Subcutaneous adipose tissue (tissue), 4 donors: ENCODE results near the gene RALBP1. TPM values are rescaled to one million over a fixed set of nuclear protein-coding genes. Genes with fewer than 3 reads are reported as not detected.

ENCODE experiments used
- total RNA-seq, 4 donors: library from RNA; depleted of rRNA; stranded (reverse); fragments of >200 nt; gene quantifications; one replicate each; pipeline ENCODE4 v1.1.0, GENCODE V29; 2016
- TF ChIP-seq, protein P1 (sequence below): fragments of 450-650 bp; IDR thresholded peaks from one replicate; pipeline ENCODE4 v1.5.1; 2016; ENCODE audit warnings: low read depth, mild to moderate bottlenecking, control low read depth, antibody characterized with exemption, moderate library complexity

Gene RALBP1
- total RNA-seq, 4 donors from 2014 or later, result 66.4 to 88.3 (median 76.5) TPM

DNA sequence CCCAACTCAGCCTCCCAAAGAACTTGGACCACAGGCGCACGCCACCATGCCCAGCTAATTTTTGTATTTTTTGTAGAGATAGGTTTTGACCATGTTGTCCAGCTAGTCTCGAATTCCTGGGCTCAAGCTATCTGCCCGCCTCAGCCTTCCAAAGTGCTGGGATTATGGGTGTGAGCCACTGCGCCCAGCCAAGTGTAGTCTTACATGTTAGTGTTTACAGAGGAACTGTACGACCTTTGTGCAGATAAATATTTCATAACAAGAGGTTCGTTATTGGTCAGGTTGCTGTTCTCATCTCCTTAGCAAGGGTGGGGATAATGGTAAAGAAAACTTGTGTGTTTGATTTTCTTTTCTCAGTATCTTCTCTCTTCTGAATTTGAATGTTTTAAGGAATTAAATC, 46.5 kb downstream of the RALBP1 start:
- TF ChIP-seq, protein P1, sequence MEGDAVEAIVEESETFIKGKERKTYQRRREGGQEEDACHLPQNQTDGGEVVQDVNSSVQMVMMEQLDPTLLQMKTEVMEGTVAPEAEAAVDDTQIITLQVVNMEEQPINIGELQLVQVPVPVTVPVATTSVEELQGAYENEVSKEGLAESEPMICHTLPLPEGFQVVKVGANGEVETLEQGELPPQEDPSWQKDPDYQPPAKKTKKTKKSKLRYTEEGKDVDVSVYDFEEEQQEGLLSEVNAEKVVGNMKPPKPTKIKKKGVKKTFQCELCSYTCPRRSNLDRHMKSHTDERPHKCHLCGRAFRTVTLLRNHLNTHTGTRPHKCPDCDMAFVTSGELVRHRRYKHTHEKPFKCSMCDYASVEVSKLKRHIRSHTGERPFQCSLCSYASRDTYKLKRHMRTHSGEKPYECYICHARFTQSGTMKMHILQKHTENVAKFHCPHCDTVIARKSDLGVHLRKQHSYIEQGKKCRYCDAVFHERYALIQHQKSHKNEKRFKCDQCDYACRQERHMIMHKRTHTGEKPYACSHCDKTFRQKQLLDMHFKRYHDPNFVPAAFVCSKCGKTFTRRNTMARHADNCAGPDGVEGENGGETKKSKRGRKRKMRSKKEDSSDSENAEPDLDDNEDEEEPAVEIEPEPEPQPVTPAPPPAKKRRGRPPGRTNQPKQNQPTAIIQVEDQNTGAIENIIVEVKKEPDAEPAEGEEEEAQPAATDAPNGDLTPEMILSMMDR, result no peak

DNA sequence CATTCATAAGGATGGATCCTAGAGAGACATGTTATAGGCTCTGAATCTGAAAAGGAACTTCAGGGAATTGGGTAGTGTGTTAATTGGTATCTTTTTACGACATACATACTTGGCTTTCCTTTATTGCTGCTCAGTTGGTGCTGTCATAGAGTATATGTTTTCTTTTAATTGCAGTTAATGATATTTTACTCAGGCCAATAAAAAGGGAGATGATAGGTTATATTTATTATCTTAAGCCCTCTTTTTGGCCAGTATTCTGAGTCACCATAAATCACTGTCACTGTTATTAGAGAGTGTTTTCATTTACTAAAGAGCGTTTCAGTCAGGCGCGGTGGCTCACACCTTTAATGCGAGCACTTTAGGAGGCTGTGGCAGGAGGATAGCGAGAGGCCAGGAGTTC, 47.6 kb downstream of the RALBP1 start:
- TF ChIP-seq, protein P1, result no peak

DNA sequence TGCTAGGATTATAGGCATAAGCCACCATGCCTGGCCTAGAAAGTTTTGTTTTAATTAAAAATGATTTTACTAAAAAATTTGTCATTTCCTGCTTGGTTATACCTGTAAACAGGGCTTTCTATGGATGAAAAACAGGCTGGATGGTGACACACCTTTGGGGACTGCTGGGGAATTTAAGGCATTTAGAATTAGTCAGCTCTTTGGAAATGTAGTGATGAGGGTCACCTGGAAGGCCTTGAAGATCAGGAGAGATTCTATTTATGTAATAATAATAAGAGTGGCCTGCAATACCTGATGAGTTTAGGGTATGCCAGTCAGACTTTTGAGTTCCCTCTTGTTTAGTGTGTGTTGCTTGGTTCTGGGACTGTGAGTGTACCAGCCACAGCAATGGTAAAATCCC, 51.1 kb downstream of the RALBP1 start:
- TF ChIP-seq, protein P1, result no peak

DNA sequence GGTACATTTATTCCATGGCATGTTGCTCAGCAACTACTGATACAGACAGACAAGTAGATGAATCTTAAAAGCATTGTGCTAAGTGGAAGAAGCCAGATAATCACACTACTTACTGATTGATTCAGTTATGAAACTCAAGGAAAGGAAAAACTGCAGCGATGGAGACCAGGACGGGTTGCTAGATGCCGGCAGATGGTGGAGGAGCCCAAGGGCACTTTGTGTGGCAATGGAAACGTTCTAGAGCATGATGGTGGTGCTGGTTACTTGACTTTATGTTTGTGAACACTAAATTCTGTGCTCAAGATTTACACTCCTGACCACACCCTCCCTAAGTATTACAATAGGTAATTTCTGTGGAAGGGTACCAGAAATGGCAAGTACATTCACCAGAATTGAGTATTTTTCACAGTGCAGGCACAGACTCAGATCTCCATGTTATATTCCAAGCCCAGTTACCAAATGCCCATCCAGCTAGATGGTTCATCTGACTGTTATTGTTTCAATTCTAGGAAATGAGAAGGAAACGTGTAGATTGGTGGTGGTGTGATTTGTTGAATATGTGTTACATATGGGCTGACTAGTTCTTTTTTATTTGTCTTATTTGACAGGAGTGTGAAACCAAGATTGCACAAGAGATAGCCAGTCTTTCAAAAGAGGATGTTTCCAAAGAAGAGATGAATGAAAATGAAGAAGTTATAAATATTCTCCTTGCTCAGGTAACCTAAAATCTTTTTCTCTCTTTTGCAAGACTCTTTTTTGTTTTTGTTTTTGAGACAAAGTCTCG, 55.1 kb downstream of the RALBP1 start:
- TF ChIP-seq, protein P1, result no peak

DNA sequence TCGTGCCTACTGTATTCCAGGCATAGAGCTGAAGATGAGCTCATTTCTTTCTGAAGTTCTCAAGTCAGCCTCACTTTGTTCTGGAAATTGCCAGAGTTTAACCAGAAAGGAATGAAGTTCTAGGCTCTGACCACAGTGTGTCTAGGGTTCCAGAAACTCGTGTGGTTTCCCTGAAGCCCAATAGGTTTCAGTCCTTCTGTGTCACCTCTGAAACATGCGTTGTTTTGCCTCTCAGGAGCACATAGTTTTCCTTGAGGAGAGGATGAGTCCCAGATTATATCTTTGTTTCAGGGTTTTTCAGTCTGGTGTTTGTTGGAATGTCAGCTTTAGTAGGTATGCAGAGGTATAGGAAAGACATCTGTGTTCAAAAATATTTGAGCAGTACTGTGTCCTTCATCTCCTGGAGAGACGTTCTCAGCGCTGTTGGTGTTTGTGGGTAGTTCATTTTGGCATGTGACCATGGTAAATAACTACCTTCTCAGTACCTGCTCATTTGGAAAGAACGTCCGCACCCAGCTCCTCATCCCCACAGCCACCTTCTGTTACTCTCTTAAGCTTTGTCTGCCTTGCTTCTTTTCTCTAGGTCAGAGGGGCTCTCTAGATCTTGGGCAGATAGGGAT, 56.6 kb downstream of the RALBP1 start:
- TF ChIP-seq, protein P1, result no peak

DNA sequence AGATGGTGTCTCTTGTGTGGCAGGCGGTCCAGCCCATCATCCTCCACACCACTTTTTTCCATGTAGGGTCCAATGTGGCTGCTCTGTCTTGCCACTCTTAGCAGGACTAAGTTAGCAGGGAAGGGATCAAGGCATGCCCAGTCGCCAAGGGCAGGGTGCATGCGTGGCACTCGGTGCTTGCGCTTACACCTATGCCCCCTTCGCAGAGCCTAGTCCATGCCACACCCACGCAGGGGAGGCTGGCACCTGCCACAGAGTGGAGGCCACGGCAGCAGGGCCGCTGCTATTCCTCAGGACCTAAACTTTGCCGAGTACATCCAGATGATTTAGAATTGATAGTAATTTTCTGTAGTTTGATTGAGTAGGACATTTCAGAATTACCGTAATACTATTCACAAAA, 59.5 kb downstream of the RALBP1 start:
- TF ChIP-seq, protein P1, result no peak

DNA sequence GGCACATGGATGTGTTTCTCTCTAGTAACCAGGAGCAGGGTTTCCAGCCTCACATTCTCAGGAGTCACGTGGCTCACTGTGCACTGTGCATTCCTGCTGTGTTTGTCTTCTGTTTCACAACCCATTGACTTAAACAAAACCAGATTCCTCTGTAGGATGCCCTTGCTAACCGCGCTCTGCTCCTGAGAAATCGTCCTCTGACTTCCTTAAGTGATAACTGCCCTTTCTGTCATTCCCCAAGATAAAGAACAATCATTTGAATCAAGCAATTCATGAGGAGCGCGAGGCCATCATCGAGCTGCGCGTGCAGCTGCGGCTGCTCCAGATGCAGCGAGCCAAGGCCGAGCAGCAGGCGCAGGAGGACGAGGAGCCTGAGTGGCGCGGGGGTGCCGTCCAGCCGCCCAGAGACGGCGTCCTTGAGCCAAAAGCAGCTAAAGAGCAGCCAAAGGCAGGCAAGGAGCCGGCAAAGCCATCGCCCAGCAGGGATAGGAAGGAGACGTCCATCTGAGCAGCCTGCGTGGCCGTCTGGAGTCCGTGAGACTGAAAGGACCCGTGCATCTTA, 60.2 kb downstream of the RALBP1 start:
- TF ChIP-seq, protein P1, result no peak
